GM21529 (cell line): ENCODE measurements around the gene CCDC77.

Experiments used
- ATAC-seq: cut with Tn5 transposase; IDR thresholded peaks from one replicate; pipeline ENCODE4 v1.9.1; 2021; ENCODE audit not compliant: unreplicated experiment

Gene CCDC77

GRCh38 chr12:452667-453210, 51.3 kb downstream of the CCDC77 start:
- ATAC-seq, result no peak

DNA sequence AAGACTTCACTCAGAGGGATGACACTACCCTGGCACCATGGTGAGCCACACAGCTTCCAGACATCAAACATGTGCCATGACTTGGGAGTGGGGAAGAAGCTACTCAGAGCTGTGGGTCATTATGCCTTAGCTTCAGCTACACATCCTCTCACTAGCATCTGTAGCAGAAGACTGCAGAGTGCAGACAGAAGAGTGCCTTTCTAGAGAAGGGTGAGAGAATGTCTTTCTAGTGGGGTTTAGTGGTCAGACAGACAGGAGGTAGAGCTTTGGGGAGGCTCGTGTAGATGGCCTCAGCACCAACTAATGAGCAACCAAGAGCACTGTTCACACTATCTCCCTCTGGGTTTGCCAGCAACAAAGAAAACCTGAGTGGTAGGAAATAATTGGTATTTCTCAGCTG, 53.4 kb downstream of the CCDC77 start:
- ATAC-seq, result no peak

DNA sequence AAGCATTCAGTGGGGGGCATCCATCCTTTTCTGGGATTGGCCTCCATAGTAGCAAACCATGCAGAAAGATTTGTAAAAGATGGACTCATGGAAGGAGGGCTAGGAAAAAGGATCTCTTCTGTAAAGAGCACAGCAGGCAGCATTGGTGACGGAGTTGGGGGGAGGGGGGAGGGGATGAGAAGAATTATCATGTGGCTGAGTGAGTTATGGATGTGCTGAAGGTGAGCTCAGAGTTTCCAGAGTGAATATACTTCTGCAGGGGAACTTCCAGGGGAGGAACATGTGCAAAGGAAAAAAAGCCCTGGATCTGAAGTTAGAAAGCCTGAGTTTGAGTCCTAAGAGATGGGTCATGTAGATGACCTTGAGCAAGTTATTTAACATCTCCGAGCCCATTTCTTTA, 54.4 kb downstream of the CCDC77 start:
- no peak for ATAC-seq

DNA sequence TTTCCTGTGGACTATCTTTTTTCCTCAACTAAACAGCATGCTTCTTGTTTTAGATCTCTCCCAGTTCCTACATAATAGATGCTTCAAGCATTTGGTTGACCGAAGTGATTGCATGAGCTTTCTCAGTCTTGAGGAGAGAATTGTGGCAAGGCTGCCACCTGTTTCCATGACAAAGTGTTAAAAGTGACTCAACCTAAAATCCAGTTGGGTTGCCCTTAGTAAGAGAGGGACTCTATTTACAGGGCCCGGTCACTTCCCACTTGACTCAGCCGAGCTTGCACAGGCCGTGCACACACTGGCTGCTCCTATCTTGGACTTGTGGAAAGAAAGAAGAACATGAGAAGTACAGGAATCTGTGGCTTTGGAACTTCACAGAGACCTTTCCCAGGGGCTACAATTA, 56.2 kb downstream of the CCDC77 start:
- no peak for ATAC-seq

DNA sequence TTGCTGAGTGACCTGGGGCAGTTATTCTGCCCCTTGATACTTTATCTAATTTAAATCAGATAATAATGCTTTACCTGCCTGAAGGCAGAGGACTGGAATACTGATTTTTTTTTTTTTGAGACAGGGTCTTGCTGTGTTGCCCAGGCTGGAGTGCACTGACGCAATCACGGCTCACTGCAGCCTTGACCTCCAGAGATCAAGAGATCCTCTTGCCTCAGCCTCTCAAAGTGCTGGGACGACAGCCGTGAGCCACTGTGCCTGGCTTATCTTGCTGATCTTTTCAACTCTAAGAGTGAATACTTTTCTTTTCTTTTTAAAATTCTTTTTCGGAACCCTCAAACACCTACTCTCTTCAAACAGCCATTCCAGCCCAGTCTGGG, 57.6 kb downstream of the CCDC77 start:
- no peak for ATAC-seq

- no peak for ATAC-seq
Observed at GRCh38 chr12:459430-460258, 58.2 kb downstream of the CCDC77 start, which contains the start of gene B4GALNT3. TSS of gene B4GALNT3 (plus strand) at chr12:459939. CDS start at chr12:460377, 438 bp downstream.

- ATAC-seq, result no peak
Observed at GRCh38 chr12:460261-461230, 59.1 kb downstream of the CCDC77 start.

- ATAC-seq, result no peak
Observed at GRCh38 chr12:461425-461824, 60.0 kb downstream of the CCDC77 start.

- ATAC-seq, result no peak
Observed at GRCh38 chr12:462936-463705, 61.7 kb downstream of the CCDC77 start.

DNA sequence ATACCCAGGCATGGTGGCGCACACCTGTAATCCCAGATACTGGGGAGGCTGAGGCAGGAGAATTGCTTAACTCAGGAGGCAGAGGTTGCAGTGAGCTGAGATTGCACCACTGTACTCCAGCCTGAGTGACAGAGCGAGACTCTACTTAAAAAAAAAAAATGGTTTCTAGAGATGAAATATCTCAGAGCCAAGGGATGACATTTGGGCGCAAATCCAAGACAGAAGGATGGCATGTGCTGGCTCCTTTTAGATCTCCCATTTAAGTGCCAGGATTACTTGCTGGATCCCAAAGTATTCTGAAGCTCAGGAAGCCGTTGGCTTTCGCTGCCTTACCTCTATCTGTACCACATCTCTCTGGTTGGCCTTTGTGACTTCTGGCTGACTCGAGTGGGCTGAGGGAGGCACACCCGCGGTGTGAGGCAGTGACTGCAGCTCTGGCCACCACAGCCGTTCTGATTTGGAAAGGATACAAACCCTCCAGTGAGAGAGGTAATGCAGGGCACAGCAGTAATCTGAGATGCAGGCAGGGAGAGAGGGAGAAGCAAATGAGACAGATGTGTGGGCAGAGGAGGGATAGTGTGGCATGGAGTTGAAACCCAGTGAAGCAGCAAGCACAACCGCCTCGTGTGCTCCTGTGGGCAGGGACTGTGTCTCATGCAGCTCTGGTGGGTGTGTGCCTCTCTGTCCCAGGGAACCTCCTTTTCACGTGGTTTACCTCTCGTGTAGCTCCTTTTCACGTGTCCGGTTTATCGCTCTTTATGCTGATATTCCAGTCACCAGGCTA, 63.2 kb downstream of the CCDC77 start:
- ATAC-seq, result no peak

DNA sequence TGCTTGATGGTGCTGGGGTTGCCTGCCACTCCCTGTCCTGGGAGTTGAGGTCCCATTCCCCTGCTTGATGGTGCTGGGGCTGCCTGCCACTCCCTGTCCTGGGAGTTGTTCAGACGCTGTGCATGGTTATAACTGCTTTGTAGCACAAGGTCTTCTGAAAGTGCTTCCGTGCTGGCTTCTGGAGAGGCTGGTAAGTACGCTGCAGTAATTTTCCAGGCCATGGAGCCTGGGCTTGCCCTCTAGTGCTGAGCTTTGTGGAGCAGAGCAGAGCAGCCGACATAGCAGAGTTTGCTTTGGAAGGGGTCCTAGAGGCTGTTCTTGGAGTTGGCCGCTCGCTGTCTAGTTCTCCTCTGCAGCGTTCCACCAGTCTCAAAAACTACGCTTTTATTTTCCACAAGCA, 64.6 kb downstream of the CCDC77 start:
- ATAC-seq, result no peak

- no peak for ATAC-seq
Observed at GRCh38 chr12:466762-467161, 65.3 kb downstream of the CCDC77 start.

GRCh38 chr12:467591-467990, 66.1 kb downstream of the CCDC77 start:
- no peak for ATAC-seq

DNA sequence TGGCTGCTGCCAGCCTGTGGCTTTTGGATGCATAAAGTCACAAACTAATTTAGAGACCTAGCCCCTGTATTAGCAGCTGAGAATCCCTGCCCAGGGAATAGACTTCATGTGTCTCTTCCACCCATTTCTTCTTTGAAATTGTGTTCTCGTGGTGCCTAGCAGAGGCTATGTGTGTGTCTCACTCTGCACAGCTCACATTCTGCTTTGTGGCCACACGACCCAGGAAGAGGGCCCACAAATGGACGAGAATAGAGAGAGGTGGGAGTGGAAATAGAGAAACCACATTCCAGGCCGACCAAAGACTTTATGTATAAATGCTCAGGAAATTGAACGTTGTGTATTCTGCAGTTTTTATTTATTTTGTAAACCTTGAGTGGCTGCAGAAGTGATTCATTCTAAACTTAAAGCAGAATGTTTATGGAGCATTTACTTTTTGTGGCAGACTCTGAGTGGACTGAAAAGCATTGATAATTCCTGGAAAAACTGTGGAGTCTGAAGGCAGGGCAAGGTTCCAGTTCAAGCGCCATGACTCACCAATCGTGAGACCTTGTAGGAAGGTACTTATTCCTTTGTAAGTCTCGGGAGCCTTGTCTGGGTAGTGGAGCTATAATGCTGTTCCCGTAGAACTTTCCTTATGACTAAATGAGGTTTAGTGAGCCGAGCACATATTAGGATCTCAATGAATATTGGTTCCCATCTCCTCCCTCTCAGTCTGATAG, 67.4 kb downstream of the CCDC77 start:
- no peak for ATAC-seq

- no peak for ATAC-seq
Observed at GRCh38 chr12:470133-470532, 68.7 kb downstream of the CCDC77 start.

GRCh38 chr12:473198-473597, 71.8 kb downstream of the CCDC77 start:
- no peak for ATAC-seq

DNA sequence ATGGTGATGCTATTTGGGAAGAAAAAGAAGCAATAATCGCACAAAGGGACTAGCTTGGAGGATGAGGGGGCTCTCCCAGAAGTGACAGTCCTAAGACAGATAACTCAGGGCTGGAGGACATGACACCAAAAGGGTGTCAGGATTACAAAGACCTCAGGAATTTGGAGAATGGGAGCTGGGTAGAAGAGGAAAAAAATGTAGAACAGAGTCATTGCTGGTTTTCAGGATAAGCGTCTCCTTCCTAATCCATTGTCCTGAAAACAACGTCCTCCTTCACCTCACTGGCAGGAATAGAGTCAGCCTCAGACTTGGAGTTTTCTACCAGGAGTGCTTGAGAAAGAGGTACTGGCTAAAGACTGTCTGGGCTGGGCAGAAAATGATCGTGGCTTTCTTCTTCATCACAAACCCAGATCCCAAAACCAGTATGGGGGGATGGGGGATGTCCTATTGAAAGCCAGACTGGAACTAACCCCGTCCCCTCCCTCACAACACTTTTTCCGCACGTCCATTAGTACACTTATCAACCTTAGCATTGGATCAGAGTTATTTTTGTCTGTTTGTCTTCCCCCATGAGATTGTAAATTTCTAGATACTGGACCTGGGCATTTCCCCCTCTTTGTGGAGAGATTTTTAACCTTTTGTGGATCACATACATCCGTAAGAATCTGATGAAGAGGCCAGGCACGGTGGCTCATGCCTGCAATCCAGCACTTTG, 72.6 kb downstream of the CCDC77 start:
- no peak for ATAC-seq

DNA sequence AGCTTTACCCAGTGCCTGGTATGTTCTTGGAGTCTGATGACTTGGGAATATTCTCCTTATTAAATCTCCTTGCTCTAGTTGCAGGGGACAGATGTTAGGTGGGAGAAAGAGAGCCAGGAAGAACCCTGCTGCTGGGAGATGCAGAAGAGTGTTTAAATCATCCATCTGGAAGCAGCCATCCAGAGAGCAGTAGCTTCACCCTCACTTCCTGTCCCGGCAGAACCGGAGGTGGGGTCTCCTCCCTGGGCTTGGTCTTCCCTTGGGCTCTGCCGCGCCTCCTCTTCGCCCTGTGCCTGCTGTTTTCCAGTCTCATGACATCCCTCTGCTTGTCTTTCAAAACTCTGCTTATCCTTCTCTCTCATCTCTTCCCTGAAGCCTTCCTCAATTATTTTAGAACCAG, 73.8 kb downstream of the CCDC77 start:
- ATAC-seq, result no peak

- no peak for ATAC-seq
Observed at GRCh38 chr12:479161-479560, 77.7 kb downstream of the CCDC77 start.
